OCI-LY7 (cell line): ENCODE data around the gene TNFAIP8L3.

Source experiments
- EZH2phosphoT487 ChIP-seq: fragments of 200-600 bp; sonication (generic); IDR thresholded peaks from 2 replicates; pipeline ENCODE4 v1.6.1; 2018; ENCODE audit warnings: low read depth, borderline replicate concordance, mild to moderate bottlenecking, mixed run types, antibody characterized with exemption, low read length, moderate library complexity, mixed read lengths
- TF ChIP-seq, protein P1 (sequence below): fragments of 200-600 bp; sonication (generic); conservative IDR thresholded peaks from 2 replicates; pipeline ENCODE4 v1.5.1; 2014; ENCODE audit warnings: mild to moderate bottlenecking, antibody characterized with exemption, low read length, moderate library complexity, mixed read lengths

GRCh38 chr15:51065261-51065660 lies 29.4 kb downstream of the TNFAIP8L3 start:
- TF ChIP-seq, protein P1, sequence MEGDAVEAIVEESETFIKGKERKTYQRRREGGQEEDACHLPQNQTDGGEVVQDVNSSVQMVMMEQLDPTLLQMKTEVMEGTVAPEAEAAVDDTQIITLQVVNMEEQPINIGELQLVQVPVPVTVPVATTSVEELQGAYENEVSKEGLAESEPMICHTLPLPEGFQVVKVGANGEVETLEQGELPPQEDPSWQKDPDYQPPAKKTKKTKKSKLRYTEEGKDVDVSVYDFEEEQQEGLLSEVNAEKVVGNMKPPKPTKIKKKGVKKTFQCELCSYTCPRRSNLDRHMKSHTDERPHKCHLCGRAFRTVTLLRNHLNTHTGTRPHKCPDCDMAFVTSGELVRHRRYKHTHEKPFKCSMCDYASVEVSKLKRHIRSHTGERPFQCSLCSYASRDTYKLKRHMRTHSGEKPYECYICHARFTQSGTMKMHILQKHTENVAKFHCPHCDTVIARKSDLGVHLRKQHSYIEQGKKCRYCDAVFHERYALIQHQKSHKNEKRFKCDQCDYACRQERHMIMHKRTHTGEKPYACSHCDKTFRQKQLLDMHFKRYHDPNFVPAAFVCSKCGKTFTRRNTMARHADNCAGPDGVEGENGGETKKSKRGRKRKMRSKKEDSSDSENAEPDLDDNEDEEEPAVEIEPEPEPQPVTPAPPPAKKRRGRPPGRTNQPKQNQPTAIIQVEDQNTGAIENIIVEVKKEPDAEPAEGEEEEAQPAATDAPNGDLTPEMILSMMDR = no peak
- TF ChIP-seq EZH2phosphoT487 = no peak
